ENCODE data around the gene PTPRG.

DNA sequence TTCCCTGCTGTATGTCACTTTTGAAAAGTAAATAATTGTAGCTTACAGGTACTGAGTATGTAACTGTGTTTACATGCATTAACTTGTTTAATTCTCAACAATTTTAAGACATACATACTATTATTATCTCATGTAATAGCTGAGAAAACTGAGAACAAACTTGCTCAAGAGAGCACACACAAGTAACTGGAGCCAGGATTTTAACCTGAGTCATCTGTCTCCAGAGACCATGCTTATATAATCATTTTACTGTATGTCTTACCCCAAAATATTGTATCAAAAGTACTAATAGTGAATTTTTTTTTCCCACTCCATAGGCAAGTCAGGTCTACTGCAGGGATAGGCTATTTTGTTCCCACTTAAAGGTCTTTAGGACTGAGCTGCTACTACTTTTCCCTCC lies 716.6 kb downstream of the PTPRG start:
- TF ChIP-seq, protein P1, sequence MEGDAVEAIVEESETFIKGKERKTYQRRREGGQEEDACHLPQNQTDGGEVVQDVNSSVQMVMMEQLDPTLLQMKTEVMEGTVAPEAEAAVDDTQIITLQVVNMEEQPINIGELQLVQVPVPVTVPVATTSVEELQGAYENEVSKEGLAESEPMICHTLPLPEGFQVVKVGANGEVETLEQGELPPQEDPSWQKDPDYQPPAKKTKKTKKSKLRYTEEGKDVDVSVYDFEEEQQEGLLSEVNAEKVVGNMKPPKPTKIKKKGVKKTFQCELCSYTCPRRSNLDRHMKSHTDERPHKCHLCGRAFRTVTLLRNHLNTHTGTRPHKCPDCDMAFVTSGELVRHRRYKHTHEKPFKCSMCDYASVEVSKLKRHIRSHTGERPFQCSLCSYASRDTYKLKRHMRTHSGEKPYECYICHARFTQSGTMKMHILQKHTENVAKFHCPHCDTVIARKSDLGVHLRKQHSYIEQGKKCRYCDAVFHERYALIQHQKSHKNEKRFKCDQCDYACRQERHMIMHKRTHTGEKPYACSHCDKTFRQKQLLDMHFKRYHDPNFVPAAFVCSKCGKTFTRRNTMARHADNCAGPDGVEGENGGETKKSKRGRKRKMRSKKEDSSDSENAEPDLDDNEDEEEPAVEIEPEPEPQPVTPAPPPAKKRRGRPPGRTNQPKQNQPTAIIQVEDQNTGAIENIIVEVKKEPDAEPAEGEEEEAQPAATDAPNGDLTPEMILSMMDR (IDR thresholded peaks at IDR 0.05; ENCODE audit: poor library complexity), result no peak
- TF ChIP-seq EZH2 (IDR thresholded peaks at IDR 0.05; ENCODE audit: borderline replicate concordance), result no peak
